PFSK-1 (cell line): ENCODE data around the gene LCORL.

ENCODE experiments used
- POLR2AphosphoS5 ChIP-seq: IDR thresholded peaks from 2 replicates; pipeline ENCODE4 v1.6.1; 2012; ENCODE audit warnings: low read depth, mild to moderate bottlenecking, control low read depth, low read length, moderate library complexity
- REST ChIP-seq, 2 experiments: IDR thresholded peaks; 2 replicates each; pipeline versions ENCODE4 v1.6.1 to v1.8.0; 2011 to 2012; ENCODE audit warnings: low read depth in 2 of 2, low read length in 2 of 2, control low read depth in 1 of 2, inconsistent platforms in 1 of 2, mild to moderate bottlenecking in 1 of 2, moderate library complexity in 1 of 2; ENCODE audit not compliant: insufficient read depth in 1 of 2
- SIN3A ChIP-seq: IDR thresholded peaks from 2 replicates; pipeline ENCODE4 v1.6.1; 2012; ENCODE audit warnings: mild to moderate bottlenecking, low read length, moderate library complexity, borderline replicate concordance; ENCODE audit not compliant: insufficient read depth
- TAF1 ChIP-seq: IDR thresholded peaks from 2 replicates; pipeline ENCODE4 v1.6.1; 2012; ENCODE audit warnings: low read length, control low read depth, borderline replicate concordance; ENCODE audit not compliant: insufficient read depth

- no peak for TF ChIP-seq POLR2AphosphoS5
- TF ChIP-seq TAF1 = no peak
- TF ChIP-seq REST (IDR thresholded peaks at IDR 0.05; ENCODE audit: insufficient read depth in 1 of 2, low read depth in 2 of 2, low read length in 2 of 2) = no peak
- TF ChIP-seq SIN3A = no peak
These were observed 30.6 kb upstream of the LCORL start for GRCh38 chr4:18052158-18052557.
